ENCODE measurements around the gene IFFO2. TPM values are rescaled to one million over a fixed set of nuclear protein-coding genes. Genes with fewer than 3 reads are reported as not detected.
"Not testable (repeated sequence)": the region's sequence is repeated elsewhere in the genome, so short reads cannot be mapped to it uniquely, and the experiment has no call there.

The IFFO2 gene
- total RNA-seq, 8 experiments from 2014 or later = 2.8 to 24.2 (median 6.3) TPM

DNA sequence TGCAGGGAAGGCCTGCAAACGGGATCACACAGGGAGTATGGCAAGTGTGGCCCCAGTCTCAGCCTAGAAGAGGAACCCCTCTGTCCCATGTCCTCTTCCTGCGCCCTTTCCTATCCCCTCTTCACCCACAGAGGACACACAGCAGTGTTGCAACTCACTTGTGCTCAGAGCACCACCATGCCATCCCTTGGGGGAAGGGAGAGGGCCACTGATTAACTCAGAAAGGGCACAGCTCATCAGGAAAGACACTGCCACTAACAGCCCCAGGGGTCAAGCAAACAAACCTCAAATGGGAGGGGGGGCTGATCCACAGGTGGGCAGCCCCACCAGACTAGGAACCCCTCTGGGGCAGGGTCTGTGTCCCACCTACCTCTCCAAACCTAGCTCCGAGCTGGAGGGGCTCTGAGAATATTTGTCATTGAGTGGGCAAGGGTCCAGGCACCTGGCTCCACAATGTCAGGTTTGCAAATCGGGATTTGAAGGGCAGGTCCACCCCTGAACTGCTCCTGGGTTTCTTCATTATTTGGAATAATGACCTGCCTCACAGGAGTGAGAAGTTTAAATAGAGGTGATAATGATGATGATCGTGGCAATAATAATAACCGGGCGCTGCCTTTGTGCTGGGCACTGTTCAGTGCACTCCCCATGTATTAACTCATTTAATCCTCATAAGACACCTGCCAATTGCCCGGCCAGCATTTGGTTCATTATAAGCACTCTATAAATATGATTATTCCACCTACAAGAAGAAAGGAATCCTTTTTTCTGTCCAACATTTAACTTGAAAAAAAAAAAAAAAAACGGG is 55.1 kb downstream of the IFFO2 start:
- Histone ChIP-seq H3K27ac (no peak overlapping the region), H3K4me3 (peak overlapping the region; percentile 47 to 76 (median 63)), H3K4me1 (replicated peaks in 1 of 2) (peaks cover 7 to 8% of the 10 kb centered on the region in 2 donors)
- 0 to 60% (median 34%) methylated on average over 1 to 9 of the region's 9 CpGs; no CpG with 5 or more reads in 1 of the 10 experiments for WGBS, 10 experiments
- in situ Hi-C loops (cut with MboI; ENCODE audit: low pct_unique_long_range_greater_than_20kb in 2 of 9, low sequenced_read_pairs in 9 of 9, unreplicated experiment in 9 of 9) = loop anchor here in 6 of 9 experiments (10.0 to 25.0 kb wide), 4 partner anchors 161 to 761 kb away; partner anchors contain the start of gene HTR6 (in 1 of the 6)
- no peak for ATAC-seq (replicated peaks in 6 of 8)

DNA sequence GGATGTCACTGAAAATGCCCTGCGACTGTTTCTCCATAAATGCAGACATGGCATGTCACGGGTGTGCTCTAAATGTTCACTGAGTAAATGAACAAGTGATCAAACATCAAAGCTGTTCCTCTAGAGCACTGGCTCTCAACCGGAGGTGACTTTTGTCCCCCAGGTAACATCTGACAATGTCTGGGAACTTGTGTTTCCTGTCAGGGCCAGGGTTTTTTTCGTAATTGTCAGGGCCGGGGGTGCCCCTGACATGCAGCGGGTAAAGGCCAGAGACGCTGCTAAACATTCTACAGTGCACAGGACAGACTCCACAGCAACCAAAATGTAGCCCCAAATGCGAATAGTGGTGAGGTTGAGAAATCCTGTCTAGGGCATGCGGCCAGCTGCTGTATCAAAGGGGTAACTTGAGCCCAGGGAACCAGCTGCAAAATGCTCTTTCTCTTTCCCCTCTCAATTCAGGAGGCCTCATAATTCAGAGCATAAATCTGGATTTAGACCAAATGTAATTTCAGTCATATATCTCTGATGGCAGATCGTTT is 56.1 kb downstream of the IFFO2 start:
- ATAC-seq (replicated peaks in 6 of 8) = no peak
- 60 to 100% (median 81%) methylated on average over 1 to 9 of the region's 10 CpGs for WGBS, 10 experiments
- Histone ChIP-seq H3K4me1 (replicated peaks in 1 of 2) (peaks cover 7 to 8% of the 10 kb centered on the region in 2 donors), H3K4me3 (no peak overlapping the region), H3K27ac (no peak overlapping the region)
- in situ Hi-C loops (cut with MboI; ENCODE audit: low pct_unique_long_range_greater_than_20kb in 2 of 9, low sequenced_read_pairs in 9 of 9, unreplicated experiment in 9 of 9) = loop anchor here in 6 of 9 experiments (10.0 to 25.0 kb wide), 4 partner anchors 162 to 762 kb away; partner anchors contain the start of gene HTR6 (in 1 of the 6)

DNA sequence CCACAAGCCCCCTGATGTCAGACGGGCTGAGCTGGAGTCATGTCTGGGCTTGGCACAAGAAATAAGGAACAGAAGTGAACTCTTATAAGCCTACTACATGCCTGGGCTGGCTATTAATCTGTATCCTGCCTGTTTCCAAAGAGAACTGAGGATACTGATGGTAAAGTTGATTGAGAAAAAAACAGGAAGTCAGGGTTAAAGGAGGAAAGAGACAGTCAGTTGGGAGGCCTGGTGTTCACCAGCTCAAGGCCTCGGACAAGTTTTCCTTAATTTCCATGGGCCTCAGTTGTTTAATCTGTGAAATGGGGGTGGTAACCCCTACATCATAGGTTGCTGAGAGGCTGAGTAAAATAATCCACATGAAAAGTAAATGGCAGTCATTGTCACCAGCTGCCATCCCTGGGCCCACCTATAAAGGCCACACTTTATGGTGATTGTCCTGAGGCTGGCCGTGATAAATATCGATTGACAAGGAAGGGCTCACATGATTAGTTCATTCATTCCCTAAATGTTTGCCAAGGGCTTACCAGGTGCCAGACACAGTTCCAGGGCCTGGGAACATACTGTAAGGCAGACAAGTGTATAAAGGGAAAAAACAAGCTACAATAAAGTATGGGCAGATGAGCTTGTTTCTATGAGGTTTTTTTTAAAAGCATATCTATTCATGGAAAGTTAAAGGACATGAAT is 57.0 kb downstream of the IFFO2 start:
- WGBS, 10 experiments = 61 to 100% (median 90%) methylated on average over 1 to 4 of the region's 4 CpGs; no CpG with 5 or more reads in 1 of the 10 experiments
- Histone ChIP-seq H3K27ac (no peak overlapping the region), H3K4me1 (replicated peaks in 1 of 2) (peaks cover 7 to 8% of the 10 kb centered on the region in 2 donors), H3K4me3 (no peak overlapping the region)
- in situ Hi-C loops (cut with MboI; ENCODE audit: low pct_unique_long_range_greater_than_20kb in 2 of 9, low sequenced_read_pairs in 9 of 9, unreplicated experiment in 9 of 9) = loop anchor here in 6 of 9 experiments (10.0 to 25.0 kb wide), 4 partner anchors 163 to 763 kb away; partner anchors contain the start of gene HTR6 (in 2 of the 6)
- ATAC-seq (replicated peaks in 6 of 8) = no peak

DNA sequence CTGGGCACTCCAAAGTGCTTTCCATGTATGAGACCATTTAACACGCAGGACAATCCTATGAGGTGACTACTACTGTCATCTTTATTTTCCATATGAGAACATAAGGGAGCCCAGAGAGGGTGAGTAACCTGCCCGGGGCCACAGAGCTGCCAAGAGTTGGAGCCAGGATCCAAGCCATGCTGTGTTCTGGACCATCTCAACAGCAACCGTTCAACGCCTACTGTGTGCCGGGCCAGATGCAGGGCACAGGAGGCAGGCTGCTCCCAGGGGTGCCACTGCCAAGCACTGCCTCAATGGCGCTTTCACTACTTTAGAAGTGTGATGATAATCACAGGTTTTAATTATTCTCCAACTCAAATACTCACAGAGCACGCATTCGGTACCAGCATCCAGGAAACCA is 57.9 kb downstream of the IFFO2 start:
- no peak overlapping the region for H3K27ac ChIP-seq
- in situ Hi-C loops (cut with MboI; ENCODE audit: low pct_unique_long_range_greater_than_20kb in 2 of 9, low sequenced_read_pairs in 9 of 9, unreplicated experiment in 9 of 9) = loop anchor here in 1 of 9 experiments (25.0 kb wide), 1 partner anchor 764 kb away; the partner anchor contains the start of gene HTR6
- no peak overlapping the region for H3K4me3 ChIP-seq
- H3K4me1 ChIP-seq (replicated peaks in 1 of 2) = peaks cover 7 to 8% of the 10 kb centered on the region in 2 donors
- 50 to 100% (median 86%) methylated on average over 1 to 8 of the region's 8 CpGs; no CpG with 5 or more reads in 3 of the 10 experiments for WGBS, 10 experiments
- ATAC-seq (replicated peaks in 6 of 8) = no peak

DNA sequence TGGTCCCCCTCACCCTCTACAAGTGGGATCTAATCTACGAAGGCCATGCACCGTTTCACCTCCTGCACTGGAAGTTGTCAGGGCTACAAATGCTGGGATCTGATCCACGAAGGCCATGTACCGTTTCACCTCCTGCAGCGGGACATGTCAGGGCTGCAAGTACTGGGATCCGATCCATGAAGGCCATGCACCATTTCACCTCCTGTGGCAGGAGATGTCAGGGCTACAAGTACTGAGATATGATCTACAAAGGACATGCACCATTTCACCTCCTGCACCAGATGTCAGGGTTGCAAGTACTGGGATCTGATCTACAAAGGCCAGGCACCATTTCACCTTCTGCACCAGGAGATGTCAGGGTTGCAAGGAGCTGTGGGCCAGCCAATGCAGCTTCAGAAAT is 61.2 kb downstream of the IFFO2 start:
- no peak for ATAC-seq (replicated peaks in 6 of 8)
- H3K4me1 ChIP-seq (replicated peaks in 1 of 2) = no peaks in the 10 kb centered on the region
- no peak overlapping the region for H3K27ac ChIP-seq
- no peak overlapping the region for H3K4me3 ChIP-seq
- in situ Hi-C loops (cut with MboI; ENCODE audit: low pct_unique_long_range_greater_than_20kb in 2 of 9, low sequenced_read_pairs in 9 of 9, unreplicated experiment in 9 of 9) = loop anchor here in 1 of 9 experiments (25.0 kb wide), 1 partner anchor 767 kb away; the partner anchor contains the start of gene HTR6
- WGBS, 10 experiments = 80 to 100% (median 91%) methylated on average over 1 to 6 of the region's 6 CpGs; no CpG with 5 or more reads in 4 of the 10 experiments

DNA sequence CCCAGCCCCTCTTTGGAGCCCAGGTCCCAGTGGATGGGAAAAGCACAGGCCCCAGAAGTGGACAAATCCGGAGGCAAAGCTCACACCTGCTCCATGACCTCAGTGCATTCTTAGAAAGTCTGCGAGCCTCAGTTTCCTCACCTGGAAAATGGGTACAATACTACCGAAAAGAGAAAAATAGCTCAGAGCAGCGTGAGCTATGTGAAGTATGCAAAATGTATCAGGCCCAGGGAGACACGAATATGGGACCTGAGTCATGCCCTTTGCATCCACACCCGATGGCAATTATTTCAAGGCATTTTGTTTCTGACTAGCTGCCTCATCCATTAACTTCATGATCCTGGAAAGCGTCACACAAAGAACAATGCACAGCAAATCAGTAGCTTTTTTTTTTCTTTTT is 63.4 kb downstream of the IFFO2 start:
- no peak overlapping the region for H3K4me3 ChIP-seq
- 41 to 91% (median 85%) methylated on average over 1 to 7 of the region's 7 CpGs; no CpG with 5 or more reads in 1 of the 10 experiments for WGBS, 10 experiments
- no peak overlapping the region for H3K27ac ChIP-seq
- in situ Hi-C loops (cut with MboI; ENCODE audit: low pct_unique_long_range_greater_than_20kb in 2 of 9, low sequenced_read_pairs in 9 of 9, unreplicated experiment in 9 of 9) = loop anchor here in 1 of 9 experiments (25.0 kb wide), 1 partner anchor 769 kb away; the partner anchor contains the start of gene HTR6
- no peaks in the 10 kb centered on the region for H3K4me1 ChIP-seq (replicated peaks in 1 of 2)
- peak in 2 of 8 experiments; percentile 48 to 58 for ATAC-seq (replicated peaks in 6 of 8)

DNA sequence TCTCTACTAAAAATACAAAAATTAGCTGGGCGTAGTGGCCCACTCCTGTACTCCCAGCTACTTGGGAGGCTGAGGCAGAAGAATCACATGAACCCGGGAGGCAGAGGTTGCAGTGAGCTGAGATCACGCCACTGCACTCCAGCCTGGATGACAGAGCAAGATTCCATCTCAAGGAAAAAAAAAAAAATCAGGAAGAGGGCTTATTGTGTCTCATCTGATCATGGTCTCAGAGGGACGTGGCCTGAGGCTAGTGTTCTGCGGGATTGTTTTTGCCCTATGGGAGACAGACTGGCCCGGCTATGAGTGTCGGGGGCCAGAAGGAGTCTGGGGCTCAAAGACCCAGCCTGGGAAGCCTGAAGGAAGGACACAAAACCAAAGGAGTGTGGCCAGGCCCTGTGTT is 64.6 kb downstream of the IFFO2 start:
- H3K4me3 ChIP-seq; H3K27ac ChIP-seq; H3K4me1 ChIP-seq (replicated peaks in 1 of 2): not testable (repeated sequence)
- 74 to 90% (median 87%) methylated on average over 2 to 7 of the region's 7 CpGs; no CpG with 5 or more reads in 5 of the 10 experiments for WGBS, 10 experiments
- in situ Hi-C loops (cut with MboI; ENCODE audit: low pct_unique_long_range_greater_than_20kb in 2 of 9, low sequenced_read_pairs in 9 of 9, unreplicated experiment in 9 of 9) = loop anchor here in 1 of 9 experiments (25.0 kb wide), 1 partner anchor 770 kb away; the partner anchor contains the start of gene HTR6
- peak in 2 of 8 experiments; percentile 17 to 23 for ATAC-seq (replicated peaks in 6 of 8)

DNA sequence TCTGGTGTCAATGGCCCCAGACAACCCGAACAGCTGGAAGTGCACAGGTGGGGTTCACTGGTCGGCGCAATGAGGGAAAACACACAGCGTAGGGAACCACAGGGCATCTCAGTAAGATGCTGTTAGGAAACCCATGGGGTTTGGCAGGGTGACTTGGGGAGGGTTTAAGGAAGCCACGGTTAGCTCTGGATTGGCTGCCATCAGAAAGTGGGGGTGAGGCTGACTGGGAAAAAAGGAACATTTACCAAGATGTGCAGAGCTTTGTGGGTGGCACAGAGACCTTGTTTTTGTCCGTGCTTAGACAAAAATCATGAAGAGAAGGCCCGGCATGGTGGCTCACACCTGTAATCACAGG is 65.1 kb downstream of the IFFO2 start:
- 80 to 100% (median 93%) methylated on average over 1 to 7 of the region's 7 CpGs; no CpG with 5 or more reads in 2 of the 10 experiments for WGBS, 10 experiments
- Histone ChIP-seq H3K4me1 (replicated peaks in 1 of 2) (no peaks in the 10 kb centered on the region), H3K27ac (no peak overlapping the region), H3K4me3 (no peak overlapping the region)
- ATAC-seq (replicated peaks in 6 of 8) = no peak
- in situ Hi-C loops (cut with MboI; ENCODE audit: low pct_unique_long_range_greater_than_20kb in 2 of 9, low sequenced_read_pairs in 9 of 9, unreplicated experiment in 9 of 9) = loop anchor here in 1 of 9 experiments (25.0 kb wide), 1 partner anchor 771 kb away; the partner anchor contains the start of gene HTR6

DNA sequence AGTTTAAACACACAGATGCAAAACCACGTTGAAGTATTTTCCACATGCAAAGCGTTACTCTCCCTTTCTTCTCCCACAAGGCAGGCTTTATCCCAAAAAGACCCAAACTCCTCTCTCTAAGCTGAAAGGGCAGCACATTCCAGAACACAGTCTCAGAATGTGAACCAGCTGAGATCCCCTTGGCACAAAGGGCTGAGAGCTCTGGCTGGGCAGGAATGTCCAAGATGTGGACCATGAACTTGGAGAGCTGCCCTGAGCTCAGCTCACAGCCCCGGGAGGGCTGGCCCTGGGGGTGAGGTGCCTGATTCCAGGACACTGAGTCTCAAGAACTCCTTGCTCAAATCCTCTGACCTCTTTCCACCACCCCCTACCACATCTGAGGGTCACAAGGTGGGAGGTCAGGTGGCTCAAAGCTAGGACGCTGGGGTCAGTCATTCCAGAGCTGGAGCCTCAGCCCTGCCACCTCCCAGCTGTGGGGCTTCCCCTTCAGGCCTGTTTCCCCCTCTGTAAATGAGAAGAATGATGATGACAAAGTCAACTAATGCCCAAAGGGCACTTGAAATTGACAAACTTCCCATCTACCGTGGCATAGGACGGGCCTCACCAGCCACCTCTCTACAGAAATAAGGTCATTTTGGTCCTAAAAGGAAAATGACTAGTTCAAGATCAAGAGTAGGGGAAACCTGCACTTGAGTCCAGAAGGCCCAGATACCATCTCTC is 65.6 kb downstream of the IFFO2 start:
- H3K4me3 ChIP-seq = no peak overlapping the region
- H3K4me1 ChIP-seq (replicated peaks in 1 of 2) = no peaks in the 10 kb centered on the region
- ATAC-seq (replicated peaks in 6 of 8) = no peak
- no peak overlapping the region for H3K27ac ChIP-seq
- 40 to 85% (median 60%) methylated on average over 1 to 4 of the region's 6 CpGs; no CpG with 5 or more reads in 1 of the 10 experiments for WGBS, 10 experiments
- in situ Hi-C loops (cut with MboI; ENCODE audit: low pct_unique_long_range_greater_than_20kb in 2 of 9, low sequenced_read_pairs in 9 of 9, unreplicated experiment in 9 of 9) = loop anchor here in 1 of 9 experiments (25.0 kb wide), 1 partner anchor 771 kb away; the partner anchor contains the start of gene HTR6

DNA sequence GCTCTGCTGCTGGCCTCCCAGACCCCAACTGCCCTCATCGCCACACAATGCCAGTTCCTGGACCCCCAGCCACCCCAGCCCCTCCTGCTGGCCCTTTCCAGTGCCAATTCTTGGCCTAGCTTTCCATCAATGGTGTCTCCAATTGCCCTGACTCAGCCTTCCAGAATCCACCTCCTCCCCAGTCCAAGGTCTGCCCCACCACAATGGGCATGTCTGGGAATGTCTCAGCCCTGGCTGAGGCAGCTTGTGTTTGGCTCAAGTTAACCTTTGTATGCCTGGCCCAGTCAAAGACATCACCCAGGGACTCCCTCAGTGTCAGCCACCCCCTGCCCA is 70.5 kb downstream of the IFFO2 start:
- in situ Hi-C loops (cut with MboI; ENCODE audit: low pct_unique_long_range_greater_than_20kb in 2 of 9, low sequenced_read_pairs in 9 of 9, unreplicated experiment in 9 of 9) = loop anchor here in 1 of 9 experiments (25.0 kb wide), 1 partner anchor 776 kb away; the partner anchor contains the start of gene HTR6
- H3K4me3 ChIP-seq = no peak overlapping the region
- peaks cover 0 to 9% of the 10 kb centered on the region in 2 donors for H3K4me1 ChIP-seq (replicated peaks in 1 of 2)
- no peak for ATAC-seq (replicated peaks in 6 of 8)
- no peak overlapping the region for H3K27ac ChIP-seq
- WGBS, 10 experiments = no CpG with 5 or more reads among the region's 1 CpG

DNA sequence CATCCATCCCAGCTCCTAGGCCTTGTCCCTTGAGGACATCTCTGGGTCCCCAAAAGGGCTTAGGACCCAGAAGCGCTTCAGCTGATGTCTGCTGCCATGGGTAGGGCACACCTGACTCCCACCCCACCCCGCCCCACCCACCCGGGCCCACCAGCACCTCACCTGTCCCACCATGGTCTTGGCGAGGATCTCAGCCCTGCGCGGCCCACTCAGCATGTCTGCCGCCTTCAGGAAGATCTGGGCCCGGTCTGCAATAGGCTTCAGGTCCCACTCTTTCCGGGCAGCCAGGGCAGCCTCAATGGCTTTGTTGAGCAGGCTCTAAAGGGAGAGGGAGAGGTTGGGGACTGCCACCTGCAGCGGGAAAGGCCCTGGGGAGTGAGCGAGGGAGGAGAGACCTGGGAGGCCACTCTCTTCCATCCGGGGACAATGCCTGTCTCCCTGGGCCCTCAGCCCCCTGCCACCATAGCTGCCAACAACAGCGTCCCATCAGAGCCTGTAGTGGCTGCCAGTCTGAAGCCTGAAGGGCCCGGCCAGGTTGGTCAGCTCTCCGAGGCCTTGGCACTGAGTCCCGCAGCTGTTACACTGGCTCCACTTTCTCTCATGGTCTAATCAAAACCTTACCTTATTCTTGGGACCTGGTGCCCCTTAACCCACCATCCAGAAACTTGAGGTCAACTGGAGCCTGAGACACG is 71.0 kb downstream of the IFFO2 start:
- ATAC-seq (replicated peaks in 6 of 8) = no peak
- Histone ChIP-seq H3K4me1 (replicated peaks in 1 of 2) (peaks cover 0 to 9% of the 10 kb centered on the region in 2 donors), H3K4me3 (no peak overlapping the region), H3K27ac (no peak overlapping the region)
- 88 to 100% (median 96%) methylated on average over 1 to 5 of the region's 17 CpGs; no CpG with 5 or more reads in 6 of the 10 experiments for WGBS, 10 experiments
- in situ Hi-C loops (cut with MboI; ENCODE audit: low pct_unique_long_range_greater_than_20kb in 2 of 9, low sequenced_read_pairs in 9 of 9, unreplicated experiment in 9 of 9) = loop anchor here in 1 of 9 experiments (25.0 kb wide), 1 partner anchor 777 kb away; the partner anchor contains the start of gene HTR6

Measured in motor neuron (in vitro differentiated cells).